NCI-H69 (cell line): ENCODE data around the gene KDM4C.
"Not testable (repeated sequence)": the region's sequence is repeated elsewhere in the genome, so short reads cannot be mapped to it uniquely, and the experiment has no call there.

Source experiments
- DNase-seq: peaks from one replicate; lab custom pipeline; 2025; lab: John Stamatoyannopoulos, UW

KDM4C gene

DNA sequence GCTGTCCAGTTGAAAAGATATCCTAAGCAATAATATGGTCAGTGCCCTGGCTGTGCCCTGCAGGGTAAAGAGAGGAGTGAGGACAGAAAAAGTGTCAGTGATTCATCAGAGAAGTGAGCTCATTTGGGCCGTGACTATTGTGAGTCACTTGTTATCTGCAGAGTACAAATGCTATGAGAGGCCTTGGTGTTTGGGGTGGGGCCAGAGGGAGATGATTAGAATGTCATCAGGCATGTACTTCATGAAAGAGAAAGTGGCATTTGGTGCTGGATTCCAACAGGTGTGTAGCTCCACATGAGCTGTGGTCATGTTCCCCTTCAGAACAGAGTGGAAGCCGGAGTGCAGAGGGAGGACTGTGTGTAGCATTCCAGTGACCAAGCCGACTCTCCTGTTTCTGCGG lies 174.1 kb downstream of the KDM4C start:
- no peak for DNase-seq

DNA sequence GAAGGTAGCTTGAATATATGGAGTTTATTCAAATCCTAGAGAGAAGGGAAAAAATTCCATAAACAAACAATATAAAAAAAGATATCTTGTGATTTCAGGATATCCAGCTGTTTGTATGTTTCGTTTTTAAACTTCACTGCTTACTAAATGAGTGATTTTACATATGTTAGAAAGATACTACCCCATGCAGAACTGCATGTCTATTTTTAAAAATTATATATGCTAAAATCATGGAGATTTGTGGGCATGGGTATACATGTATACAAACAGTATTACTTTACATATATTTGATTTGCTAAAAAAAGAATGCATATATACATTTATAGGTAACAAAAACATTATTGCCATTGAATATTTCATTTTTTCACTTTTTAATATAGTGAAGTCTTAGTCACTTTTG lies 178.3 kb downstream of the KDM4C start:
- no peak for DNase-seq

DNA sequence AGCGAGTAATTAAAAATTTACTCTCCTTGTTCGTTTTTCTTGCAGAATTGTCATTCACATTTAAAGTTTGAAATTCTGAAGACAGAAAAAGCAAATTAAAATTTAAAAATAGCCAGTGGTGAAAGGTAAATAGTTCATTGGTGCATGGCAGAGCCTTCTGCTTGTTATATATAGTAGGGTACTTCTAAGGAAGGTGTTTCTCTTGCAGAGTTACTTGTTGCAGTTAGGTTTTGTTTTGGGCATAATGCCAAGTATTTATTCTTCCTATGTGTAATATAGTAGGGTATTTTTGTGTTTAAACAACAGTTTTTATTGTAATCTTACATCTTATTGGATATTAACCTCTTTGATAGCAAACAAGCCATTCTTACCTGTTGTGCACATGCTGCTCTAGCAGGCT lies 179.4 kb downstream of the KDM4C start:
- no peak for DNase-seq

DNA sequence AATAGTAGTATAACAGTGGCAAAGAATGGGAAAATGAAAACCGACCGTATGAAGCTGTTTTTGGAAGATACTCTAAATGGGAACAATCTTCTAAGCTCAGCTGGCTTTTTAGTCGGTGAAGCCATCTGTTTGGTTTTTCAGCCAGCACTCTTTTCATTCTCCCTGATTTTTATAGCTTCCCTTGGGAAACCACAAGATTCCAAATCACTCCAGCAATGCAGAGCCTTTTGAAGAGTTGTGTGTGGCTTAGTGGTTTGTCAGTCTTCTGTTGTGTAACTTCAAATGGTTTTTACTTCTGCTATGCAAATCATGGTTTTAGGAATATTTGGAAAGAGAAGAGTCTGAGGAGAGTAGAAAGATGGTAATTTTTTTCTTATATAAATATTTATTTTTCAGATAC lies 180.7 kb downstream of the KDM4C start:
- peak; percentile 75 for DNase-seq

DNA sequence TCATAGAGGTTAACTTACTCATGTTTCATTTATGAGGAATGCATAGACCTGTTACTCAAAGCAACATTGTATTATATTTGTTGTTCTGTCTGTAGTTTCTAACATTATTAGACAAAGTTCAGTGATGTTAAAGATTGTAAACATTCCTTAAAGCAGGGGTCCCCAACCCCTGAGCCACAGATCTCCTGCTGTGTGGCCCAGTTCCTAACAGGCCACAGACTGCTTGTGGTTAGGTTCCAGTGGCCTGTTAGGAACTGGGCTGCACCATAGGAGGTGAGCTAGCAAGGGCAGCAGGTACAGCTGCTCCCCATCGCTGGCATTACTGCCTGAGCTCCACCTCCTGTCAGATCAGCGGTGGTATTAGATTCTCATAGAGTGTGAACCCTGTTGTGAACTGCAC lies 181.1 kb downstream of the KDM4C start:
- DNase-seq, result no peak

DNA sequence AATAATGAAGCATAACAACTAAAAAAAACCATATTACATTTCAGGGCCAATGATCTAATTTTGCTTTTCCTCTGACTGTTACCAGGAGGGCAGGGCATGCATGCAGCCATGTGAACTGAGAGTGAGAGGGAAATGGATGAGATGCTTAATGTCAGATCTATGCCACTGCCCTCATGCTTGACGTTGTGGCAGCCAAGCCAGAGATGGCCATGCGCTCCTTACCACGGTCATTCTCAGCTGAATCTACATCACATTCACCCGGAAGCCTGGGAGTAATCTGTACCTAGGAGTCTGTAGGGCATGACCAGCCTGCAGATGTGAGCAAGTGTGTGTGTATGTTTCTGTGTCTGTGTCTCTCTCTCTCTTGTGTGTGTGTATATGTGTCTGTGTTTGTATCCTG lies 183.7 kb downstream of the KDM4C start:
- no peak for DNase-seq

DNA sequence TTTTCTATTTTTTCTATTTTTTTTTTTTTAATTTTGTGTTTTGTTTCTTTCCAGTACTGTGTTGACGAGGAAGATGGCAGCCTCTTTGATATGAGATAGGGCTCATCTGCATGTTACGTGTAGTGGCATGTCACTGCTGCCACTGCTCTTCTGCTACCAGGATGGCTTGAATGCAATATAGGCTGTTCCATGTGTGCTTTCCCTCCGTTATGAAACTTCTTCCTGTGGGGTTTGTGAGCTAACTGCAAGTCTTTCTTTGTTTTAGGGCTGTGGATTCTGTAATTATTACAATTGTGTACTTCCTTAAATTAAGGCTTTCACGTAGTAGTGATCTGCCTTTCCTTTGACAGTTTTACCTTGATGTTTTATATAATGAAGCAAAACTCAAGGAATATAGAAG lies 184.6 kb downstream of the KDM4C start:
- no peak for DNase-seq

DNA sequence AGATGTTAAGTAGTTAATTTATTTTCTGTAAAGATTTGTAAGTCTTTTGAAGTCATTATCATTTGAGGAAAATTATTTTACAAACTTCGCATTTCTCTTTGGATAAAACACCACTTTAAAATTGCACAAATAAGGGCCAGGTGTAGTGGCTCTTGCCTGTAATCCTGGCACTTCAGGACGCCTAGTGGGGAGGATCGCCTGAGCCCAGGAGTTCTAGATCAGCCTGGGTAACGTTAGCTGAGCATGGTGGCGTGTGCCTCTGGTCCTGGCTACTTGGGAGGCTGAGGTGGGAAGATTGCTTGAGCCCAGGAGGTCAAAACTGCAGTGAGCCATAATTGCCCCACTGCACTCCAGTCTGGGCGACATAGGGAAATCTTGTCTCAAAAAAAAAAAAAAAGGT lies 185.5 kb downstream of the KDM4C start:
- DNase-seq, result no peak

DNA sequence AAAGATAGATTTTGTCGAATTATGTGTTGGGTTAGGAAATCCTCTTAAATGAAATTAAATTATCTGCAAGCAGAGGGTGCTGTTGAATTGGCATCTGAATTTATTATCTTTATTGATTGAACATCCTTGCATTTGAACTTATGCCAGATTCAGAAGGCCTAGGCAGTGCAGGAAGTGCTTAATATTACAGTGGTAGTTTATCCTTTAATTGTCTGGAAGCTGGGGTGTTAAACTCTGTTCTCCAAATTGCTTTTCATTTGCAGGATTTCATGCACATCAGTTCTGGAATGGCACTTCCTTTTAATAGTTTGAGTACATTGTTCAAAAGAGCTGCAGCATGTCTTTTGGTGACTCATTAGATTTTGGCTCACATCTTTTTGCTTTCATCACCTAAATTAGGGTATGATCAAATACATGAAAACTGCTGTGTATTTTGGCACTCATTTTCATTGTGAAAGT lies 186.3 kb downstream of the KDM4C start:
- DNase-seq, result peak; percentile 93

DNA sequence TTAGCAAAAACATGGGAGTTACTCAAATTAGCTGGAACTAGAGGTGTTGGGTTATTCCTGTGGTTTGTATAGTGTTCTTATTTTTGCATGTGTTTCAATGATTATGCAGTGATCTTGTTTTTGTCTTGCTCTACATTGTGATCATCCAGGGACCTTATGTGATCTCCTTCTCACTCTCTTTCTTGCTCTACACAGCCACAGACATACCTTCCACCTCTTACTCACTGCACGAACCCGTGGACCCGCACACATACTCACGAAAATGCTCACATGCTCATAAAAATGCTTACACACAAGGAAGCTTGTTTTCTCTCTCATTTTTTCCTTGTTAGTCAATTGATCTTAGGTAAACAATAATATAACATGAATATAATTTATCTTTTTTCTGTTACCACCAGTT lies 187.1 kb downstream of the KDM4C start:
- peak; percentile 41 for DNase-seq

DNA sequence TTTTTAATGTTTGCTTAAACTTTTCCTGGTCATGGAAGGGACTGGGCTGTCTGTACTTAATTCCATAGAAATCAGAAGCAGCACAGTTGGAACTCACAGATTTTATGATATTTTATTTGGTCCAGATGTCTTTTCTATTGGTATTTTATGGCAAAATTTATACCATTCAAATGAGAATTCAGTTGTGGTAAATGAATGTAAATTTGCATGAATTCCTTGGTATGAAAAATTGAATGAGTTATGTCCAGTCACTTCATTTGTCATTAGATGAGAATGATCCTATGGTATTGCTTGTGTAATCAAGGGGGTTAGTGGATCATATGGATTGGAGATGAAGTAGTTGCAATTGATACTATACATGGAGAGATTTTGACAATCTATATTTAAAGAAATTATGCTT lies 188.0 kb downstream of the KDM4C start:
- no peak for DNase-seq

DNA sequence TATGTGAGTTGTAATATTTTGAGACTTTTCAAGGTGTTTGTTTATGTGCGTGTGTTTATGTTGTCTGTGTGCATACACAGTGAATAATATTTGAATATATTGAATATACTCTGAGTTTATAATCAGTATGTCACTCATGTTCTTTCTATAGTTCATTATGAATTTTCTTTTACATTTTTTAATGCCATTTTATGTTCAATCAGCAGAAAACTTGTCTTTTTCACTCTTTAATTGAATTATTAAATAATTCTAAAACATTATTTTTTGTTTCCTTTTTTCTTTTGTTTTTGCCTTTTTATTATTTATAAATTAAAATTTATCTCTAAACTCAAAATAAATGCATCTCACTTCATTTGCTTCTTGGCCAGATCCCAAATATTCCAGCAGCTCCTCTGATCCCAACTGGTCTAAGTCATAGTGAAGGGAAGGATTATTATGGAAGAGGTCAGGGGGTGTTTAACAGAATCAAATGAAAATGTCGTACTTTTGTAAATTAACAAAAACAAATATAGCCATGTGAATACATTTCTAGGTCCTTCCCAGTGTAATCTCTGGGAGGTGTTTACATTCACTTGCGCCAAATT lies 188.9 kb downstream of the KDM4C start:
- no peak for DNase-seq

DNA sequence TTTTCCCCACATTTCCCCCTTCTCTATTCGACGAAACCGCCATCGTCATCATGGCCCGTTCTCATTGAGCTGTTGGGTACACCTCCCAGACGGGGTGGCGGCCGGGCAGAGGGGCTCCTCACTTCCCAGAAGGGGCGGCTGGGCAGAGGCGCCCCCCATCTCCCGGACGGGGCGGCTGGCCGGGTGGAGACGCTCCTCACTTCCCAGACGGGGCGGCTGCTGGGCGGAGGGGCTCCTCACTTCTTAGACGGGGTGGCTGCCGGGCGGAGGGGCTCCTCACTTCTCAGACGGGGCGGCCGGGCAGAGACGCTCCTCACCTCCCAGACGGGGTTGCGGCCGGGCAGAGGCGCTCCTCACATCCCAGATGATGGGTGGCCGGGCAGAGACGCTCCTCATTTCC lies 191.1 kb downstream of the KDM4C start:
- DNase-seq, result not testable (repeated sequence)

DNA sequence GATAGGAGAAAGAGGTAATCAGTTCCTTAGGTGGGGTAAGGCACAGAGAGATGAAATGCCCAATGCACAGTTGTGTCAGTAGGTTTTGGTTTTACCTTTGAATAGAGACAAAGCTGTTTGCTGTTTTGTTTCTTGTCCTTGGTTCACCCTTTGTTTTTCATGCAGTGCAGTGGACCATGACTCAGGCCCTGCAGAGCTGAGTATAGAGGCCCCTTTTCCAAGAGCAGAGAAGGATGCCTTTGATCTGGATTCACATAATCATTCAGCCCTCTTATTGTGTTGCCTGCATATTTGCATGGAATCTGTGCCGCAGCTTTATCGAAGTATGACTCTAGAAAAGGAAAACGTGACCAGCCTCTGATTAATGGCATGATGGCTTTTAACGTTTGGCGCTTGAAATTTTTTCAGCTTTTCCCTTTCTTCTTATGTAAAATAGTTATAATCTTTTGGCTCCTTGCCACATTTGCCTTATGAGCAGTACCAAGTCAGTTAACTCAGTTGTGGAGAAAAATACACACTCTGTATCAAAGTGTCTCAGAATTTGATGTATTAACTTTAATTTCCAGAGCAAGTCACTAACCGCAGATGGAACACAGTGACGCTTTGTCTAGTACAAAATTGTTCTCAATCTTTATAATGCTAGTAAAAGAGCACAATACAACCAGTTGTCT lies 197.6 kb downstream of the KDM4C start:
- peak; percentile 78 for DNase-seq

DNA sequence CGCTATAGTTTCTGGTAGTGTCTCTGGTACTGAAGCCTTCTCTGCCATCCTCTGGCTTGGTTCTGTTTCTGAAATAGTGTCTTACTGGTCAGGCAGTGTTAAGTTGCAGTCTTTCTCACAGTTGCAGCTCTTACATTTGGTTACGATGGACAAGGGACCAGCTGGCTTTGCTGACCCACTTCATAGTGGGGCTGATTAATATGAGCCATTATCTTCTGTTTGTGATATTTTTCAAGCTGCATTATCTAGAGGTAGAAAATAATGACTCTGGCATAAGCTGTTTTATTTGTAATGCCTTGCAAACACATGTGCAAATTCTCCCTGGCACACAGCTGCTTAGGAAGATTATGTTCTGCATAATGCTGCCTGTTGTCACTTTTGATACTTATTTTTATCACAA lies 199.1 kb downstream of the KDM4C start:
- peak; percentile 37 for DNase-seq

DNA sequence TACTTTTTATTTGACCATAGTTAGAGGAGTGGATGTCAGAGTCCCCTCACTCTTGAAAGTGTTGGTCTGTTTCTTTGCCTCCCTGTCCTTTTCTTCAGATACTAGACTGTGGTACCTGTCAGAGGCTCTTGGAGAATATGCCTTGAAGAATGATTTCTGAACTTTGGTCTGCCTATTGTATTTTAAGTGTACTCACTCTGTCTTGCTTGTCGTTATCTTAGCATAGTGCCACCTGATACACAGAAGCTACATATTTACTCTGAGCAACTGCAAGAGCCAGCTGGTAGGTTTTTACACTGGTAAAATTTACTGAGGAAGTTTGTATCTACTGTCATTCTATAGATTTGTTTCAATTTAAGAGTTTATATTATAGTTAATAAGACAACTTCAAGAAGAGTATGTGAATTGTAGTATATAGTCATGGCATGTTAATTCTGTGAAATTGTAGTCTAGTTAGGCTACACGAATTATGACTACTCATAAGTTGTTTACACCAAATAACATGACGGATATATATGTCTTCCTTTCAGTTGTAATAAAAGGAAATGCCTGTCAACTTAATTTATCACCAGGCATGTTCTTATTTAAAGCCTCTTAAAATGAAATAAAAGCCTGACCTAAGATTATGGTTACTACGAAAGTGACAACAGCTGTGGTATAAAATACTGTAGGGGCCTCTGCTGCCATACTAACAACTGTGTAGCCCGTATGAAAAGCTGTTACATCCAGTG lies 201.7 kb downstream of the KDM4C start:
- peak; percentile 56 for DNase-seq

DNA sequence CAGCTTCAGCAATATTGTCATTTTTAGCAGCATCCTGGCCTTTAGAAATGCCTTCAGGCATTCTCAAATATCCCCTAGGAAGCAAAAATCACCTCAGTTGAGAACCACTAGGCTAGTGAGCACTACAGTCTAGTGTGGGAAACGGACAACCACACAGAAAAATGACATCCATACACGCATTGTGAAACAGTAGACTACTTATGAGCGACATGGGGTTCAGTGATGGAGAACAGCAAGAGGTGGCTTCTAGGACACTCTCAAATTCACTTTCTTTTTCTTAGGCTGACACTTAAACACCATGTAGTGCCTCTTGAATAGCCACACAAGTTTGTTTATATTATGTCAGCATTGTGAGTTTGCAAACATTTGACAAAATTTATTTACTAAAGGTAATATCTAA lies 203.0 kb downstream of the KDM4C start:
- no peak for DNase-seq

DNA sequence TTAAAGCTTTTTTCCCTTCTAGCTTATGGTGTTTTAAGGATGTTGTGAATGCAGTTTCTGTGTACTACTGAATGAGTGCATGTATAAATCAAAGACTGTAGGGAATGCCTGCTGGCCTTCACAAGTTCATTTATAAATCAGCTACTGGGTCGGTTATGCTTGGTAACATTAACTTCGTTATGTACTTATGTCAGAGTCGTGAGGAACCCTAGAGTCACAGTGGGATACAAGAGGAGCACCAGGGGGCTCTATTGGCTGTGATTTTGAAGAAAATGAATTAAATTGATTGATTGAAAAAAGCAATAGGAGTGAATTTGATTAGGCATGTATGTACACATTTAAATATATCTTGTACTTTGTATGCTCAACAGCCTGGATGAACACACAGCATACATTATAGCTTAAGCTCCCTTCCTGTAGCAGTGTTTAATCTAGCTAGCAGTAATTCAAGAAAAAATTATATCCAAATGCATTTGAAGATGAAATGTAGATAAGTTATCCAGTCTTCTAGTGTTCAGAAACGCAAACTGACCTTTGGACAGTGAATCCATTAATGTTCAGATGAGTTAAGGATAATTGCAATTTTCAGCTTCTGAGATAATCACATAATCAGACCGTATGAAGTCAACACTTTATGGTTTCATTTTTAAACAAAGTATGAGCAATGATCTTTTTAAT lies 204.2 kb downstream of the KDM4C start:
- DNase-seq, result peak; percentile 61

DNA sequence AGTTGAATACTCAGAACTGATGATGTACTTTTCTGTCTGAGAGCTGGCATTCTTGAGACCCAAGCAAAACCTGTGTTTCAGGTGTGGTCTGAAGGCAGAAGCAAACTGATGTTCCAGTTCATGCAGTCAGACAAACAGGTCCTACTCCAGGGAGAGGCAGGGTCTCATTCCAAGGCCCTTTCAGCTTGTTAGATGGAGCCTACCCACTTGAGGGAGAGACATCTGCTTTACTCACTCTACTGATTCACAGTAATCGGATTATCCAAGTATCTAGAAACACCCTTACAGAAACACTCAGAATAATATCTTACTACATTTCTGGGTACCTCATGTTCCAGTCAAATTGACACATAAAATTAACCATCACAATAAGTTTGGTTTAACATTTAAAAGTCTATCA lies 207.8 kb downstream of the KDM4C start:
- DNase-seq, result no peak

DNA sequence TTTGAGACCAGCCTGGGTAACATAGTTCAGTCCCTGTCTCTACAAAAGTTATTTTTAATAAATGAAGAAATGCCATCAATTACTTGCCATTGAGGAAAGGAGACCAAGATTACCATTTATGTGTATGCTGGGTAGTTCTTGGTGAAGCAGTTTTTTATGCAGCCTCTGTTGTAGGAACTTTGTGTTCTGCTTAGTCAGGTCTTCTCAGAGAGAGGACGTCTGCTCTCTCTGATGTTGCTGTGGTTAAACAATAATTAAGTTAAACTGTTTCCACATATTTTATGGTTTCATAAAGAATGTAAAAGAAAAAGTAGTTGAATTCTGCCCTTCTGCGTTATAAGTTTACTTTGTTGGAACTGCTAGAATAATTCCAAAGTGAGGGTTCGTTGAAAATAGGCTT lies 210.5 kb downstream of the KDM4C start:
- DNase-seq, result no peak

DNA sequence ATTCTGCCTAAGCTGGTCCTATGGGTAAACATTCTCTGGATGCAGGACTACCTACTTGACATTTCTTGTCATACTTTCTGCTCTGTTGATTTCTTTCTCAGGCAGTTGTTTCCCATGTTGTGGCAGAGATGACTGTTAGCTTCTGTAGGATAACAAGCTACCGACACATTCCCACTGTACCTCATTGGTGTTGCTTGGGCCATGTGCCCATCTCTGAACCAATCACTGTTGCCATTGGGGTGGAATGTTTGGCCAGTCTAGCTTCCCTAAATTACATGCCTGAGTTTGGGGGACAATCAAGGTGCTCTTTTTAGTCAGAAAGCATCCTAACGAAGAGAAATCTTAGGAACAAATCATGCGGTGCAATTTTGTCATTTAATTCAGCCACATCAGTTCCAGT lies 212.0 kb downstream of the KDM4C start:
- DNase-seq, result no peak

DNA sequence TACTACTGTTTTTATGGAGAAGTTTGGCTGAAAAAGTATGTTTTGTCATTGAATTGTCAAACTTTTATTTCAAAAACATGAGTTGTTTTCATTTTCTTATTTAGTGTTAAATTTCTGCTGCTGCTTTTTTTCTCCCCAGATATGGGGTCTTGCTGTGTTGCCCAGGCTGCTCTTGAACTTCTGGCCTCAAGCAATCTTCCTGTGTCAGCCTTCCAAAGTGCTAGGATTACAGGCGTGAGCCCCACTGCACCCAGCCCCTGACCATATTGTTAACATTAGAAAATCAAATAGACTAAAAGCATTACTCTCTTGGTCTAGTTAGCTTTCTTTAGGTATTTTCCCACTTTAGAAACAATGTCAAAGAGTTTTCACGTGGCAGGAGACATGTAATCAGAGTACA lies 215.3 kb downstream of the KDM4C start:
- DNase-seq, result no peak

DNA sequence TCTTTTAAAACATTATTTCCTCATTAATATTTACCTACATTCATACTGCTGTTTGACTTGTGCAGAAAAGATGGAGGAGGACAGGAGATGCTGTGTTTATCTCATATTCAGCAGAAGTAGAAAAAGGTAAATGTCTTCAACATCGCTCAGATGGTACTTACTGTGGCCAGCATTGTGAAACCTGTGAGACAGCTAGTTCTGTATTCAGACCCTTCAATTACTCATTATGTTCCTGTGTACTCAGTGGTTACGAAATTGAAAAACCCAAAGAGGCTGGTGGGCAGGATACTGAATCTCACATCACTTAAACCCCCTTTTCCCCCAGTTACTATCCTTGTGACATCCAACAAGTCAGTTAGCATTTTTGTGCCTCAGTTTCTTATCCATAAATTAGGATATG lies 216.0 kb downstream of the KDM4C start:
- peak; percentile 59 for DNase-seq
